Liver (tissue), 9 donors: ENCODE data around the gene COL5A1. TPM values are rescaled to one million over a fixed set of nuclear protein-coding genes. Genes with fewer than 3 reads are reported as not detected.

Source experiments
- DNase-seq: peaks from one replicate; pipeline ENCODE4 v3.0.0-alpha.2; 2017; ENCODE audit warnings: low spot score
- H3K27ac ChIP-seq, 2 donors: one replicate each; pipeline ENCODE4 v1.7.0; 2013; ENCODE audit warnings: inconsistent platforms in 2 of 2, low read length in 2 of 2, control low read depth in 1 of 2, low read depth in 1 of 2, mild to moderate bottlenecking in 1 of 2
- H3K27me3 ChIP-seq, 4 donors: one replicate each; pipeline versions ENCODE4 v1.6.1 to v1.7.0; 2013; ENCODE audit warnings: low read length in 3 of 4, inconsistent platforms in 1 of 4, mild to moderate bottlenecking in 1 of 4, moderate library complexity in 1 of 4; ENCODE audit not compliant: control insufficient read depth in 4 of 4, insufficient read depth in 4 of 4
- H3K36me3 ChIP-seq, 4 donors: one replicate each; pipeline versions ENCODE4 v1.6.1 to v1.7.0; 2013; ENCODE audit warnings: low read length in 3 of 4, mild to moderate bottlenecking in 3 of 4, low read depth in 1 of 4, moderate library complexity in 1 of 4; ENCODE audit not compliant: control insufficient read depth in 4 of 4, insufficient read depth in 3 of 4
- H3K4me1 ChIP-seq, 4 donors: one replicate each; pipeline versions ENCODE4 v1.6.1 to v1.7.0; 2013; ENCODE audit warnings: low read length in 3 of 4, mild to moderate bottlenecking in 3 of 4, moderate library complexity in 1 of 4; ENCODE audit not compliant: control insufficient read depth in 4 of 4, insufficient read depth in 4 of 4
- H3K4me3 ChIP-seq, 3 donors: one replicate each; pipeline versions ENCODE4 v1.6.1 to v1.7.0; 2013; ENCODE audit warnings: low read length in 3 of 3, control low read depth in 1 of 3, low read depth in 1 of 3, mild to moderate bottlenecking in 1 of 3
- H3K9ac ChIP-seq, 2 donors: one replicate each; pipeline ENCODE4 v1.7.0; 2013; ENCODE audit warnings: low read length in 2 of 2, mild to moderate bottlenecking in 2 of 2, moderate library complexity in 2 of 2, control low read depth in 1 of 2, low read depth in 1 of 2
- H3K9me3 ChIP-seq, 4 donors: one replicate each; pipeline versions ENCODE4 v1.6.1 to v1.7.0; 2013; ENCODE audit warnings: low read length in 3 of 4; ENCODE audit not compliant: control insufficient read depth in 4 of 4
- EGR1 ChIP-seq, 2 donors: IDR thresholded peaks; 2 replicates each; pipeline ENCODE4 v1.6.1; 2016 to 2018; ENCODE audit warnings: antibody characterized with exemption in 2 of 2, low read depth in 2 of 2
- FOXA1 ChIP-seq: IDR thresholded peaks from 2 replicates; pipeline ENCODE4 v1.6.1; 2016; ENCODE audit warnings: antibody characterized with exemption
- FOXA2 ChIP-seq: IDR thresholded peaks from 2 replicates; pipeline ENCODE4 v1.6.1; 2016; ENCODE audit warnings: antibody characterized with exemption
- HNF4A ChIP-seq, 2 donors: conservative IDR thresholded peaks; 2 replicates each; pipeline ENCODE4 v1.6.1; 2016; ENCODE audit warnings: antibody characterized with exemption in 2 of 2, mild to moderate bottlenecking in 2 of 2
- HNF4G ChIP-seq: IDR thresholded peaks from 2 replicates; pipeline ENCODE4 v1.6.1; 2016; ENCODE audit warnings: antibody characterized with exemption
- JUND ChIP-seq, 2 donors: IDR thresholded peaks; 2 replicates each; pipeline ENCODE4 v1.6.1; 2016; ENCODE audit warnings: antibody characterized with exemption in 2 of 2
- NR2F2 ChIP-seq: IDR thresholded peaks from 2 replicates; pipeline ENCODE4 v1.6.1; 2016; ENCODE audit warnings: antibody characterized with exemption
- RAD21 ChIP-seq, 2 donors: IDR thresholded peaks; 2 replicates each; pipeline ENCODE4 v1.6.1; 2016; ENCODE audit warnings: antibody characterized with exemption in 2 of 2, mild to moderate bottlenecking in 2 of 2
- RXRA ChIP-seq, 2 donors: IDR thresholded peaks; 2 replicates each; pipeline ENCODE4 v1.6.1; 2017 to 2018; ENCODE audit warnings: antibody characterized with exemption in 2 of 2, mild to moderate bottlenecking in 1 of 2
- SP1 ChIP-seq: IDR thresholded peaks from 2 replicates; pipeline ENCODE4 v1.6.1; 2018; ENCODE audit warnings: antibody characterized with exemption, mild to moderate bottlenecking
- TAF1 ChIP-seq: conservative IDR thresholded peaks from 2 replicates; pipeline ENCODE4 v1.6.1; 2016; ENCODE audit warnings: antibody characterized with exemption, mild to moderate bottlenecking
- YY1 ChIP-seq: IDR thresholded peaks from 2 replicates; pipeline ENCODE4 v1.6.1; 2016; ENCODE audit warnings: antibody characterized with exemption, mild to moderate bottlenecking
- WGBS: extraction: QIAGEN DNeasy Blood & Tissue Kit; methylation state at CpG from one replicate; pipeline ENCODE4 v1.1.7; 2013; 5-methylcytosine and 5-hydroxymethylcytosine counted together
- polyA plus RNA-seq, 2 donors: library from polyadenylated mRNA; stranded (reverse) in 1 of 2; unstranded in 1 of 2; fragments of 200-250 nt in 1 of 2; fragments of >200 nt in 1 of 2; fragmentation: Nextera tagmentation in 1 of 2; extraction: Ambion mirVana in 1 of 2; gene quantifications; one replicate each; pipeline versions ENCODE4 v1.2.1 to v1.2.3, GENCODE V29; 2013 to 2015
- total RNA-seq, 2 donors: library from RNA; depleted of rRNA; stranded (reverse); fragments of >200 nt; gene quantifications; one replicate each; pipeline ENCODE4 v1.2.3, GENCODE V29; 2014
- TF ChIP-seq, protein P1 (sequence below): IDR thresholded peaks from 2 replicates; pipeline ENCODE4 v1.6.1; 2016; ENCODE audit warnings: antibody characterized with exemption
- TF ChIP-seq, protein P2 (sequence below): IDR thresholded peaks from 2 replicates; pipeline ENCODE4 v1.6.1; 2016; ENCODE audit warnings: antibody characterized with exemption
- TF ChIP-seq, protein P3 (sequence below): IDR thresholded peaks from 2 replicates; pipeline ENCODE4 v1.6.1; 2016; ENCODE audit warnings: antibody characterized with exemption, mild to moderate bottlenecking
- TF ChIP-seq, protein P4 (sequence below): fragments of 150-350 bp; IDR thresholded peaks from 2 replicates; pipeline ENCODE4 v1.5.1; 2017; ENCODE audit warnings: improper control_type of control experiment, low read depth, low read length; ENCODE audit not compliant: missing input control
- TF ChIP-seq, protein P5 (sequence below): IDR thresholded peaks from 2 replicates; pipeline ENCODE4 v1.6.1; 2016; ENCODE audit warnings: antibody characterized with exemption
- donor health status: healthy.
- donor health status: healthy.
- donor health status: healthy.
- donor health status: healthy.
- donor health status: healthy.

COL5A1 gene
- total and polyA plus RNA-seq, 4 donors: 0.67 to 15.6 (median 11.2) TPM

DNA sequence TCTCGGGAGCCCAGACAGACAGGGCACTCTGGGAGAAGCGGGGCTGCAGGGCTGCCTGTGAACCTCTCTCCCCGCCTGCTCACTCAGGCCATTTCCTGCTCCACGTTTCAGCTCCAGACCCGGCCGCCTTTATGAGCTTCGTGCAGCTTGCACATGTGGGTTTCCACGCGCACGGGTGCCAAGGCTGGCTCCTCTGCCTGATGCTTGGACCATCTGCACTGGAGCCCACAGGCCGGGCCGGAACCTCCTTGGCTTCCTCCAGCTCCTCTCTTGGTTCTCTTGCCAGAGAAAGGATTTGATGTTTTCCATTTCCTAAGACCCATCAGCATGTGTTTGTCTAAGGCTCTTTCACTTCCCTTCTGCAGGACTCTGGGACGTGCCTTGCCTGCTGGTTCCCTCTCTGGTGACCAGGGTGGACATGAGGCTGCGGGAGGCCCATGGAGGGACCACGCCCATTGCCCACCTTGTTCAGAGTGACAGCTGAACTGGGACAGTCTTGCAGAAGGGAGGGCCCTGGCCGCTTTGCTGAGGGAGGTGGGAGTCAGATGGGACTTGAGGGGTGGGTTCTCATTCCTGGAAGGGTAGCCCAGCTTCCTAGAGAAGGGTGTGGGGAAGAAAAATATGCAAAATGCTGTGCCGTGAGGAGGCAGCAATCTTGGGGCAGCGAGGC lies 23.3 kb upstream of the COL5A1 start:
- TF ChIP-seq SP1: no peak
- TF ChIP-seq YY1: no peak
- no peak for TF ChIP-seq RXRA (IDR thresholded peaks at IDR 0.05)
- TF ChIP-seq, protein P1, sequence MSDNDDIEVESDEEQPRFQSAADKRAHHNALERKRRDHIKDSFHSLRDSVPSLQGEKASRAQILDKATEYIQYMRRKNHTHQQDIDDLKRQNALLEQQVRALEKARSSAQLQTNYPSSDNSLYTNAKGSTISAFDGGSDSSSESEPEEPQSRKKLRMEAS: no peak
- TF ChIP-seq HNF4G: no peak
- TF ChIP-seq, protein P2, sequence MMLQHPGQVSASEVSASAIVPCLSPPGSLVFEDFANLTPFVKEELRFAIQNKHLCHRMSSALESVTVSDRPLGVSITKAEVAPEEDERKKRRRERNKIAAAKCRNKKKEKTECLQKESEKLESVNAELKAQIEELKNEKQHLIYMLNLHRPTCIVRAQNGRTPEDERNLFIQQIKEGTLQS: no peak
- no peak for TF ChIP-seq HNF4A (conservative IDR thresholded peaks at IDR 0.05)
- no peak for TF ChIP-seq RAD21 (IDR thresholded peaks at IDR 0.05)
- H3K4me3 ChIP-seq: no peak overlapping the region
- H3K4me1 ChIP-seq: no peaks in the 10 kb centered on the region
- no peaks in the 10 kb centered on the region for H3K36me3 ChIP-seq
- DNase-seq: no peak
- H3K9ac ChIP-seq: no peak overlapping the region
- peaks cover 0 to 4% (median 2%) of the 10 kb centered on the region in 4 donors for H3K9me3 ChIP-seq
- H3K27me3 ChIP-seq: peaks cover 0 to 2% (median 0%) of the 10 kb centered on the region in 4 donors
- H3K27ac ChIP-seq: no peak overlapping the region
- 61% methylated on average over 18 of the region's 18 CpGs for WGBS

DNA sequence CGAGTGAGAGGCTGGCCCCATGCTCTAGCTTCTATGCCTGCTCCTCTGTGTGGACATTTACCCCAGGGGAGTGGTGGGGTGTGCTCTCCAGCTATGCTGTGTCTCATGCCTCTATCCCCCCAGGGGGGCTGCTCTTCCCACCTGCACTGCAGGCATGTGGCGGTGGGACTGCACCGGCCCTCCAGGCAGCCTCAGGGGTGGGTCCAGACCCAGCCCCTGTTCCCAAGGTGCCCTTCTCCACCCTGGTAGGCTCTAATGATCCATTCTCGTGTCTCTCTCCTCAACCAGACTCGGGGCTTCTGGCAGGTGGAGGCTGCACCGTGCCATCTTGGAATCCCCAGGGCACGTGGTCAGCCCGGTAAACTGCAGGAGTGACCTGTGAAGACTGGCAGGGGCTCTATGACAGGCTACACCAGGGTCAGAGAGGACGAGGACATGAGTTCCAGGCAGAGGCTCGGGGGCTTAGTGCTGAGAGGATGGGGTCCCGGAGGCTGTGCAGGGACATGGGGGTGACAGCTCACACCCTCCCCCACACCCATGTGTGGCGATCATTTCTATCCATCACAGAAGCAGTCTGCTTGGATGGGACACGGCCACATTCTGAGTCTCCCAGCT lies 22.7 kb upstream of the COL5A1 start:
- Histone ChIP-seq H3K27me3 (peaks cover 0 to 2% (median 0%) of the 10 kb centered on the region in 4 donors), H3K4me1 (no peaks in the 10 kb centered on the region), H3K9me3 (peaks cover 0 to 3% (median under 1%) of the 10 kb centered on the region in 4 donors), H3K9ac (no peak overlapping the region), H3K36me3 (no peaks in the 10 kb centered on the region), H3K4me3 (no peak overlapping the region), H3K27ac (no peak overlapping the region)
- no peak for DNase-seq
- WGBS: 75% methylated on average over 13 of the region's 13 CpGs
- TF ChIP-seq JUND (IDR thresholded peaks at IDR 0.05) (no peak), TAF1 (no peak), YY1 (no peak), FOXA1 (no peak), NR2F2 (no peak), HNF4A (conservative IDR thresholded peaks at IDR 0.05) (no peak), HNF4G (no peak), FOXA2 (no peak), RXRA (IDR thresholded peaks at IDR 0.05) (no peak), EGR1 (IDR thresholded peaks at IDR 0.05; ENCODE audit: low read depth in 2 of 2) (no peak), SP1 (no peak)
- TF ChIP-seq, protein P3, sequence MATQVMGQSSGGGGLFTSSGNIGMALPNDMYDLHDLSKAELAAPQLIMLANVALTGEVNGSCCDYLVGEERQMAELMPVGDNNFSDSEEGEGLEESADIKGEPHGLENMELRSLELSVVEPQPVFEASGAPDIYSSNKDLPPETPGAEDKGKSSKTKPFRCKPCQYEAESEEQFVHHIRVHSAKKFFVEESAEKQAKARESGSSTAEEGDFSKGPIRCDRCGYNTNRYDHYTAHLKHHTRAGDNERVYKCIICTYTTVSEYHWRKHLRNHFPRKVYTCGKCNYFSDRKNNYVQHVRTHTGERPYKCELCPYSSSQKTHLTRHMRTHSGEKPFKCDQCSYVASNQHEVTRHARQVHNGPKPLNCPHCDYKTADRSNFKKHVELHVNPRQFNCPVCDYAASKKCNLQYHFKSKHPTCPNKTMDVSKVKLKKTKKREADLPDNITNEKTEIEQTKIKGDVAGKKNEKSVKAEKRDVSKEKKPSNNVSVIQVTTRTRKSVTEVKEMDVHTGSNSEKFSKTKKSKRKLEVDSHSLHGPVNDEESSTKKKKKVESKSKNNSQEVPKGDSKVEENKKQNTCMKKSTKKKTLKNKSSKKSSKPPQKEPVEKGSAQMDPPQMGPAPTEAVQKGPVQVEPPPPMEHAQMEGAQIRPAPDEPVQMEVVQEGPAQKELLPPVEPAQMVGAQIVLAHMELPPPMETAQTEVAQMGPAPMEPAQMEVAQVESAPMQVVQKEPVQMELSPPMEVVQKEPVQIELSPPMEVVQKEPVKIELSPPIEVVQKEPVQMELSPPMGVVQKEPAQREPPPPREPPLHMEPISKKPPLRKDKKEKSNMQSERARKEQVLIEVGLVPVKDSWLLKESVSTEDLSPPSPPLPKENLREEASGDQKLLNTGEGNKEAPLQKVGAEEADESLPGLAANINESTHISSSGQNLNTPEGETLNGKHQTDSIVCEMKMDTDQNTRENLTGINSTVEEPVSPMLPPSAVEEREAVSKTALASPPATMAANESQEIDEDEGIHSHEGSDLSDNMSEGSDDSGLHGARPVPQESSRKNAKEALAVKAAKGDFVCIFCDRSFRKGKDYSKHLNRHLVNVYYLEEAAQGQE: no peak
- TF ChIP-seq, protein P2: no peak
- TF ChIP-seq, protein P4, sequence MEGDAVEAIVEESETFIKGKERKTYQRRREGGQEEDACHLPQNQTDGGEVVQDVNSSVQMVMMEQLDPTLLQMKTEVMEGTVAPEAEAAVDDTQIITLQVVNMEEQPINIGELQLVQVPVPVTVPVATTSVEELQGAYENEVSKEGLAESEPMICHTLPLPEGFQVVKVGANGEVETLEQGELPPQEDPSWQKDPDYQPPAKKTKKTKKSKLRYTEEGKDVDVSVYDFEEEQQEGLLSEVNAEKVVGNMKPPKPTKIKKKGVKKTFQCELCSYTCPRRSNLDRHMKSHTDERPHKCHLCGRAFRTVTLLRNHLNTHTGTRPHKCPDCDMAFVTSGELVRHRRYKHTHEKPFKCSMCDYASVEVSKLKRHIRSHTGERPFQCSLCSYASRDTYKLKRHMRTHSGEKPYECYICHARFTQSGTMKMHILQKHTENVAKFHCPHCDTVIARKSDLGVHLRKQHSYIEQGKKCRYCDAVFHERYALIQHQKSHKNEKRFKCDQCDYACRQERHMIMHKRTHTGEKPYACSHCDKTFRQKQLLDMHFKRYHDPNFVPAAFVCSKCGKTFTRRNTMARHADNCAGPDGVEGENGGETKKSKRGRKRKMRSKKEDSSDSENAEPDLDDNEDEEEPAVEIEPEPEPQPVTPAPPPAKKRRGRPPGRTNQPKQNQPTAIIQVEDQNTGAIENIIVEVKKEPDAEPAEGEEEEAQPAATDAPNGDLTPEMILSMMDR: no peak
- TF ChIP-seq, protein P5, sequence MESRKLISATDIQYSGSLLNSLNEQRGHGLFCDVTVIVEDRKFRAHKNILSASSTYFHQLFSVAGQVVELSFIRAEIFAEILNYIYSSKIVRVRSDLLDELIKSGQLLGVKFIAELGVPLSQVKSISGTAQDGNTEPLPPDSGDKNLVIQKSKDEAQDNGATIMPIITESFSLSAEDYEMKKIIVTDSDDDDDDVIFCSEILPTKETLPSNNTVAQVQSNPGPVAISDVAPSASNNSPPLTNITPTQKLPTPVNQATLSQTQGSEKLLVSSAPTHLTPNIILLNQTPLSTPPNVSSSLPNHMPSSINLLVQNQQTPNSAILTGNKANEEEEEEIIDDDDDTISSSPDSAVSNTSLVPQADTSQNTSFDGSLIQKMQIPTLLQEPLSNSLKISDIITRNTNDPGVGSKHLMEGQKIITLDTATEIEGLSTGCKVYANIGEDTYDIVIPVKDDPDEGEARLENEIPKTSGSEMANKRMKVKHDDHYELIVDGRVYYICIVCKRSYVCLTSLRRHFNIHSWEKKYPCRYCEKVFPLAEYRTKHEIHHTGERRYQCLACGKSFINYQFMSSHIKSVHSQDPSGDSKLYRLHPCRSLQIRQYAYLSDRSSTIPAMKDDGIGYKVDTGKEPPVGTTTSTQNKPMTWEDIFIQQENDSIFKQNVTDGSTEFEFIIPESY: no peak
